Uterus (tissue), 2 donors: ENCODE measurements around the gene GDF9.

Experiments
- CTCF ChIP-seq, 4 experiments: fragments of 200-600 bp in 2 of 4; fragments of 450-650 bp in 2 of 4; sonication (generic) in 2 of 4; IDR thresholded peaks; one replicate each; pipeline ENCODE4 v1.5.1; 2016 to 2019; ENCODE audit warnings: antibody characterized with exemption in 4 of 4, mild to moderate bottlenecking in 2 of 4, moderate library complexity in 1 of 4
- POLR2A ChIP-seq, 2 donors: fragments of 450-650 bp; IDR thresholded peaks; one replicate each; pipeline ENCODE4 v1.6.1; 2016; ENCODE audit warnings: antibody characterized with exemption in 2 of 2, mild to moderate bottlenecking in 1 of 2, moderate library complexity in 1 of 2

- TF ChIP-seq CTCF (IDR thresholded peaks at IDR 0.05) (no peak), POLR2A (IDR thresholded peaks at IDR 0.05) (no peak)
Measured at GRCh38 chr5:132825033-132825833, 41.0 kb downstream of the GDF9 start.
